ENCODE measurements around the gene UQCR11.

Gene UQCR11

DNA sequence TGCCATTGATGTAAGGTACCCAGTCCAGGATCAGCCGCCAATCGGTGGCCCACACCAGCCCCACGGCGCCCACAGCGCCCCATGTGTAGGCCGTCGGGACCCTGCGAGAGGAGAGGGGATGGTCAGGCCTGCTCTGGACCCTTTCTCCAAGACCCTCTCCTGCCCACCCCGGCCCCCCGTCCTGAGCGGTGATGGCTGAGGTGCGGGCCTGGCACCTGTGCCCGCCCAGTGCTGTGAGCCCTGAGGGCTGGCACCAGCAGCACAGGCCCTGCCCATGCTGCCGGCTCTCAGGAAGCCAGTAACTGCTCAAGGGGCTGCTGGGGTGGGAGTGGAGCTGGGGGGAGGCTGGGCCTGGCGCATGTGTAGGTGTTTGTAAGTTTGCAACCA, 5.8 kb downstream of the UQCR11 start:
- TF ChIP-seq, protein P1, sequence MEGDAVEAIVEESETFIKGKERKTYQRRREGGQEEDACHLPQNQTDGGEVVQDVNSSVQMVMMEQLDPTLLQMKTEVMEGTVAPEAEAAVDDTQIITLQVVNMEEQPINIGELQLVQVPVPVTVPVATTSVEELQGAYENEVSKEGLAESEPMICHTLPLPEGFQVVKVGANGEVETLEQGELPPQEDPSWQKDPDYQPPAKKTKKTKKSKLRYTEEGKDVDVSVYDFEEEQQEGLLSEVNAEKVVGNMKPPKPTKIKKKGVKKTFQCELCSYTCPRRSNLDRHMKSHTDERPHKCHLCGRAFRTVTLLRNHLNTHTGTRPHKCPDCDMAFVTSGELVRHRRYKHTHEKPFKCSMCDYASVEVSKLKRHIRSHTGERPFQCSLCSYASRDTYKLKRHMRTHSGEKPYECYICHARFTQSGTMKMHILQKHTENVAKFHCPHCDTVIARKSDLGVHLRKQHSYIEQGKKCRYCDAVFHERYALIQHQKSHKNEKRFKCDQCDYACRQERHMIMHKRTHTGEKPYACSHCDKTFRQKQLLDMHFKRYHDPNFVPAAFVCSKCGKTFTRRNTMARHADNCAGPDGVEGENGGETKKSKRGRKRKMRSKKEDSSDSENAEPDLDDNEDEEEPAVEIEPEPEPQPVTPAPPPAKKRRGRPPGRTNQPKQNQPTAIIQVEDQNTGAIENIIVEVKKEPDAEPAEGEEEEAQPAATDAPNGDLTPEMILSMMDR (IDR thresholded peaks at IDR 0.05; ENCODE audit: poor library complexity, severe bottlenecking), result no peak

DNA sequence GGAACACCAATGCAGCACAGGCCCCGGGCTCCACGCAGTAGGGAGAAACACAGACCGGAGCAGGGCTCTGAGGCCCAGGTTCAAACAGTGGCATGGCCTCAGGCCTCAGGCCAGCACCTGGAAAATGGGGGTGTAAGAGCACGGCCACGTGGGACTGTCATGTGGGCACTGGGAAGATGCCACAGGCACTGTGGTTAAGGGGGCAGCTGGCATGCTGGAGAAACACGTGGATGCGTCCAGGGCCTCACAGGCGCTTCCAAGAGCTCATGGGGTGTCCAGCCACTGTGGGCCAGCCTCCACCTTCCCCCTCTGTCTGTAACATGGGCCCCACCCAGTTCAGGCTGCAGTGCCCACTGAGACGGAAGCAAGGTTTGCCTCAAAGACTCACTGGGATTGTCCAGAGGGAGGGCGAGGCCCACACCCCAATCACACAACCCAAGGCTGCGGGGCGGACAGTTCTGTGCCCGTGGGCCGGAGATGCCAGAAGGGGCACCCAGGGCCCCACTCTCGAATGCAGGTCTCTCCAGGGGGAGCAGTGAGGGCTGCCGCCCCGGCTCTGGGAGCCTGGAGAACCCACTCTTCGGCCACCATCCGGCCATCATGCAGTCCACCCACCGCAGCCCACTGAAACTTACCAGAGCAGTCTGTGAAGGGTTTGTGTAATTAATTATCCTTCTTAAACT, 6.3 kb downstream of the UQCR11 start:
- TF ChIP-seq, protein P1 (IDR thresholded peaks at IDR 0.05; ENCODE audit: poor library complexity, severe bottlenecking), result no peak
- ATAC-seq (ENCODE audit: low read depth), result no peak
- H3K4me1 ChIP-seq (ENCODE audit: insufficient read depth, poor library complexity, severe bottlenecking), result no peaks in the 10 kb centered on the region
- no peaks in the 10 kb centered on the region for H3K27me3 ChIP-seq (ENCODE audit: insufficient read depth, poor library complexity, severe bottlenecking)
- H3K4me3 ChIP-seq (ENCODE audit: severe bottlenecking), result no peak overlapping the region
- DNase-seq (ENCODE audit: low spot score), result peak; percentile 41
- peaks cover 46% of the 10 kb centered on the region for H3K36me3 ChIP-seq (ENCODE audit: low read depth)
- H3K9me3 ChIP-seq (ENCODE audit: severe bottlenecking), result no peaks in the 10 kb centered on the region
- no peak overlapping the region for H3K27ac ChIP-seq (ENCODE audit: poor library complexity, severe bottlenecking)

More for the DNA sequence above, 5.8 kb downstream of the UQCR11 start:
- Histone ChIP-seq H3K27me3 (ENCODE audit: insufficient read depth, poor library complexity, severe bottlenecking) (no peaks in the 10 kb centered on the region), H3K36me3 (ENCODE audit: low read depth) (peaks cover 46% of the 10 kb centered on the region), H3K4me1 (ENCODE audit: insufficient read depth, poor library complexity, severe bottlenecking) (no peaks in the 10 kb centered on the region), H3K4me3 (ENCODE audit: severe bottlenecking) (no peak overlapping the region), H3K9me3 (ENCODE audit: severe bottlenecking) (no peaks in the 10 kb centered on the region), H3K27ac (ENCODE audit: poor library complexity, severe bottlenecking) (no peak overlapping the region)
- peak; percentile 39 for DNase-seq (ENCODE audit: low spot score)
- no peak for ATAC-seq (ENCODE audit: low read depth)

DNA sequence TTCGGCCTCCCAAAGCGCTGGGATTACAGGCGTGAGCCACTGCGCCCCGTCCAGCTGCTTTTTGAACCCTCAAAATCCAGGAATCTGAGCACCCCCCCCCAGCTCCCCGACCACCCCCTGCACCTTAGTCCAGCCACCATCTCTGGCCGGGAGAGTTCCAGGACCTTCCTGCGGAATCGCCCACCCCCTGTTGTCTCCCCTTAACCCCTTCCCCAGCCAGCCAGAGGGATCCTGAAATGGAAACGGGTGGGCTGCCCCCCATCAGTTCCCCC, 11.8 kb downstream of the UQCR11 start:
- H3K9me3 ChIP-seq (ENCODE audit: severe bottlenecking), result no peaks in the 10 kb centered on the region
- H3K4me1 ChIP-seq (ENCODE audit: insufficient read depth, poor library complexity, severe bottlenecking), result peaks cover 20% of the 10 kb centered on the region
- TF ChIP-seq, protein P1 (IDR thresholded peaks at IDR 0.05; ENCODE audit: poor library complexity, severe bottlenecking), result no peak
- H3K4me3 ChIP-seq (ENCODE audit: severe bottlenecking), result peak overlapping the region; percentile 95
- no peak for DNase-seq (ENCODE audit: low spot score)
- peak overlapping the region; percentile 90 for H3K27ac ChIP-seq (ENCODE audit: poor library complexity, severe bottlenecking)
- no peak for ATAC-seq (ENCODE audit: low read depth)
- H3K27me3 ChIP-seq (ENCODE audit: insufficient read depth, poor library complexity, severe bottlenecking), result no peaks in the 10 kb centered on the region
- H3K36me3 ChIP-seq (ENCODE audit: low read depth), result peaks cover 19% of the 10 kb centered on the region

DNA sequence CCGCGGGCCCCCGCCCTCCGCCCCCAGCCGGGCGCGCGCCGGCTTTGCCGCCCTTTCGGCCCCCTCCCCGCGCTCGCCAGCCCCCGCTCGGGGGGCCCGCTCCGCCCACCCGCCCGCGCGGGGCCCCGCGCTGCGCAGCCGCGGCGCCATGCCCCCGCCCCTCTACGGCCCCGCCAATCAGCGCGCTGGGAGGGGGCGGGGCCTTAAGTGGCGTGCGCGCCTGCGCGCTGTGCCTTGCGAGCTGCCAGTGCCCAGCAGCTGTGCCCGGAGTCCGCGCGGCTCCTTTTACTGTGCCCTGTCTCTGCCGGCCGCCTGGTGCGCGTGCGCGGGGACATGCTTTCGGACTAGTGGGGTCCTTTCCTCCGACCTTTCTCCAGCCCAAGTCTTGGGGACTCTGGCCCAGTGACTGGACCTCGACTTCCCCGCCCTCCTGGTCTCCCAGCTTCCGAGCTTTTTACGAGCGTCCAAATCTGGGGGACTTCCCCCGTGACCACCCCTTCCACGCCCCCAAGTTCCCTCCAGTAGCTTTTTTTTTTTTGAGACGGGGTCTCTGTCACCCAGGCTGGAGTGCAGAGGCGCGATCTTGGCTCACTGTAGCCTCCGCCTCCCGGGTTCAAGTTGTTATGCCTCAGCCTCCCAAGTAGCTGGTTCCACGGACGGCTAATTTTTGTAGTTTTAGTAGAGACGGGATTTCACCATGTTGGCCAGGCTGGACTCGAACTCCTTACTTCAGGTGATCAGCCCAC, 12.3 kb downstream of the UQCR11 start, which contains the start of gene MBD3:
MBD3 (minus strand) TSS at position 111 of the 746 bp plus-strand sequence. CDS start 234 bp downstream, outside the sequence.
- peaks cover 25% of the 10 kb centered on the region for H3K4me1 ChIP-seq (ENCODE audit: insufficient read depth, poor library complexity, severe bottlenecking)
- H3K4me3 ChIP-seq (ENCODE audit: severe bottlenecking), result peak within 1 kb of the TSS; percentile 95
- H3K9me3 ChIP-seq (ENCODE audit: severe bottlenecking), result no peaks in the 10 kb centered on the region
- ATAC-seq (ENCODE audit: low read depth), result peak; percentile 70
- peaks cover 16% of the 10 kb centered on the region for H3K36me3 ChIP-seq (ENCODE audit: low read depth)
- DNase-seq (ENCODE audit: low spot score), result peak; percentile 89
- no peaks in the 10 kb centered on the region for H3K27me3 ChIP-seq (ENCODE audit: insufficient read depth, poor library complexity, severe bottlenecking)
- TF ChIP-seq, protein P1 (IDR thresholded peaks at IDR 0.05; ENCODE audit: poor library complexity, severe bottlenecking), result no peak
- H3K27ac ChIP-seq (ENCODE audit: poor library complexity, severe bottlenecking), result peak within 1 kb of the TSS; percentile 90
